ENCODE data around the gene KCNG3. TPM values are rescaled to one million over a fixed set of nuclear protein-coding genes. Genes with fewer than 3 reads are reported as not detected.
A peak's percentile ranks its signal among the peaks of the same experiment; 100 is the strongest.

Gene KCNG3, protein sequence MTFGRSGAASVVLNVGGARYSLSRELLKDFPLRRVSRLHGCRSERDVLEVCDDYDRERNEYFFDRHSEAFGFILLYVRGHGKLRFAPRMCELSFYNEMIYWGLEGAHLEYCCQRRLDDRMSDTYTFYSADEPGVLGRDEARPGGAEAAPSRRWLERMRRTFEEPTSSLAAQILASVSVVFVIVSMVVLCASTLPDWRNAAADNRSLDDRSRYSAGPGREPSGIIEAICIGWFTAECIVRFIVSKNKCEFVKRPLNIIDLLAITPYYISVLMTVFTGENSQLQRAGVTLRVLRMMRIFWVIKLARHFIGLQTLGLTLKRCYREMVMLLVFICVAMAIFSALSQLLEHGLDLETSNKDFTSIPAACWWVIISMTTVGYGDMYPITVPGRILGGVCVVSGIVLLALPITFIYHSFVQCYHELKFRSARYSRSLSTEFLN
- total RNA-seq: under 0.01 TPM

DNA sequence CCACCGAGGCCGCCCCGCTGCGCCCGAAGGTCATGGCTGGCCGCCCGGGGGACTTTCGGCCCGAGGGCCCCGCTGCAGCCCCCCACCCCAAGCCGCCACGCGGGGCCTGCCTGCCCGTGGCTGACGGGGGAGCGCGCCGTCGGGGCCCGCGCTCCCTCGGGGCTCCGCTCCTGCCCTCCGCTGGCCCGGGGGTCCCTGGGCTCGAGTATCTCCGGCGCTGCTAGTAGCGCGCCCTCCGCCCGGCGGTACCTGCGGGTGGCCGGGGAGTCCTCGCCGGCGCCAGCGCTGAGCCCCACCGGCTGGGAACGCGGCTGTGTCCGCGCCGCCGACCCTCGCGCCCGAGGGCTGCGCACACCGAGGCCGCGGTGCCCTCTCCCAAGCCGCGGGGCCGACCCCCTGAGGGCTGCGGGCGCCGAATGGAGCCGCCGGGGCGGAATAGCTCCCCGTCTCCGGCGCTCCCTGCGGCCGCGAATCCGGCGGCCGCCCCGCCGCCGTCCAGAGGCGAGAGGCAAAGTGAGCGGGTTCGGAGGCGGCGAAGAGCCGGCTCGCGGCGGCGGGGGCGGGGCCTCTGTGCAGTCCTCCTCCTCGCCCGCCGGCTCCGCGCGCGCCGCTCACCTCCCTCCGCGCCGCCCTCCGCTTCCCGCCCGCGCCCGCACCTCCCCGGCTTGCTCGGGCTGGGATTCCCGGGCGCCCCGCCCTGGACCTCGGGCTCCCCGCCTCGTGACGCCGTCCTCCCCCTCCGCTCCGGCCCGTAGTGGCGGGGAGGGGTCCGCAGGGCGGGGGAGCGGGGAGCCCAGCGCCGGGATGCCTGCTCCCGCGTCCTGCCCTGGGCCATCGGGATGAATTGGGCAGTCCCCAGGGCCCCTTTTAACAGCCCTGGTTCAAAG lies at the start of gene KCNG3:
Gene KCNG3, minus strand, starts transcription at position 515 of the 887 bp plus-strand sequence. Its CDS starts 481 bp downstream, at position 34.
- H3K4me3 ChIP-seq (ENCODE audit: low read length in 3 of 3): peak within 1 kb of the TSS; percentile 65 to 74 (median 70)
- peaks cover 7 to 9% (median 8%) of the 10 kb centered on the region in 3 donors for H3K4me1 ChIP-seq (ENCODE audit: control insufficient read depth in 3 of 3, insufficient read depth in 3 of 3, low read length in 3 of 3)
- H3K27me3 ChIP-seq (ENCODE audit: control insufficient read depth in 3 of 3, insufficient read depth in 3 of 3, low read length in 3 of 3): peaks cover 19 to 34% (median 24%) of the 10 kb centered on the region in 3 donors
- H3K9ac ChIP-seq (ENCODE audit: low read depth in 1 of 3, low read length in 3 of 3): peak within 1 kb of the TSS in 2 of 3 donors; percentile 50
- no peaks in the 10 kb centered on the region for H3K9me3 ChIP-seq (ENCODE audit: control insufficient read depth in 3 of 3, low read length in 3 of 3)
- H3K27ac ChIP-seq (ENCODE audit: low read depth, low read length): no peak within 1 kb of the TSS
- H3K36me3 ChIP-seq (ENCODE audit: control insufficient read depth in 3 of 3, insufficient read depth in 3 of 3, low read length in 3 of 3): no peaks in the 10 kb centered on the region

DNA sequence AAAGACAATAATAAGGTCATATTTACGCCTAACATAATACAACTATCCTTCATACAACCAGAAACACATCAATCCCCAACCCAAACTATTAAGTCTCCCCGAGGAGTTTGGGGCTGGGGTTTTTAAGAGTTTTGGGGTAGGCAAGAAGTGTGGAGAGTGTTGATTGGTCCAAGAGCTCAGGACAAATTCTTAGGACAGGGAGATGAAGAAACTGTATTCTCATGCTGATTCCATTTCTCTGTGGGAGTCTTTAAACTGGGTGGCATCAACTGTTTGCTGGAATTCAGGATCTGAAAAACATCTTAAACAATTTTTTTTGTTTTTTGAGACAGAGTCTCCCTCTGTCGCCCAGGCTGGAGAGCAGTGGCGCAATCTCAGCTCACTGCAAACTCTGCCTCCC lies 49.1 kb upstream of the KCNG3 start:
- no peaks in the 10 kb centered on the region for H3K27me3 ChIP-seq (ENCODE audit: control insufficient read depth in 3 of 3, insufficient read depth in 3 of 3, low read length in 3 of 3)
- H3K27ac ChIP-seq (ENCODE audit: low read depth, low read length): no peak overlapping the region

DNA sequence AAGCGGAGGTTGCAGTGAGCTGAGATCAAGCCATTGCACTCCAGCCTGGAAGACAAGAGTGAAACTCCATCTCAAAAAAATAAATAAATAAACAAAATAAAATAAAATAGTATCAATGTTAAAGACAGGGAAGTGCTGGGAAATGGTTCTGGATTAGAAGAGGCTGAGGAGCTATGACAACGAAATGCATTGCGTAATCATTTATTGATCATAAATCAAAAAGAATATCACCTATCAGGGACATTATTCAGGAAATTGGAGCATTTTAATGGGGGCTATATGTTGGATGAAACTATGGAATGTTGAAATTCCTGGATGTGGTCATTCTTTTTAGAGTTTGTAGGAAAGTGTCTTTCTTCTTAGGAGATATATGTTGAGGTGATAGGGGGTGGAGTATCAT lies 43.7 kb upstream of the KCNG3 start:
- Histone ChIP-seq H3K27me3 (ENCODE audit: control insufficient read depth in 3 of 3, insufficient read depth in 3 of 3, low read length in 3 of 3) (no peaks in the 10 kb centered on the region), H3K9me3 (ENCODE audit: control insufficient read depth in 3 of 3, low read length in 3 of 3) (no peaks in the 10 kb centered on the region), H3K27ac (ENCODE audit: low read depth, low read length) (no peak overlapping the region), H3K4me3 (ENCODE audit: low read length in 3 of 3) (no peak overlapping the region), H3K9ac (ENCODE audit: low read depth in 1 of 3, low read length in 3 of 3) (no peak overlapping the region), H3K4me1 (ENCODE audit: control insufficient read depth in 3 of 3, insufficient read depth in 3 of 3, low read length in 3 of 3) (no peaks in the 10 kb centered on the region), H3K36me3 (ENCODE audit: control insufficient read depth in 3 of 3, insufficient read depth in 3 of 3, low read length in 3 of 3) (no peaks in the 10 kb centered on the region)

More for the DNA sequence above, 49.1 kb upstream of the KCNG3 start:
- no peaks in the 10 kb centered on the region for H3K9me3 ChIP-seq (ENCODE audit: control insufficient read depth in 3 of 3, low read length in 3 of 3)
- no peaks in the 10 kb centered on the region for H3K36me3 ChIP-seq (ENCODE audit: control insufficient read depth in 3 of 3, insufficient read depth in 3 of 3, low read length in 3 of 3)
- no peak overlapping the region for H3K9ac ChIP-seq (ENCODE audit: low read depth in 1 of 3, low read length in 3 of 3)
- no peaks in the 10 kb centered on the region for H3K4me1 ChIP-seq (ENCODE audit: control insufficient read depth in 3 of 3, insufficient read depth in 3 of 3, low read length in 3 of 3)
- H3K4me3 ChIP-seq (ENCODE audit: low read length in 3 of 3): no peak overlapping the region

DNA sequence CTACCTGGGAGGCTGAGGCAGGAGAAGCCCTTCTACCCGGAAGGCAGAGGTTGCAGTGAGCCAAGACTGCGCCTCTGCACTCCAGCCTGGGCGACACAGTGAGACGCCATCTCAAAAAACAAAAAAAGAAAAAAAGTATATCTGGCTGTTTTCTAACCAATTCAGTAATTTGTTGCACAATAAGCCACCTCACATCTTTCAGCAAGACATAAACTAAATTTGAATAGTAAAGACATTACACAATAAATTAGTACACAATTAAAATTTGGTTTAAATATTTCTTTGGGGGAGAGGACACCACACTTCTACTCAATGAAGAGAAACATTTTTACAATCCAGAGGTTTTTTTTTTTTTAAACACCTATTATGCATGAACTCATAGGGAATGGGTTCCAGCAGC lies 38.6 kb upstream of the KCNG3 start:
- Histone ChIP-seq H3K9ac (ENCODE audit: low read depth in 1 of 3, low read length in 3 of 3) (no peak overlapping the region), H3K4me1 (ENCODE audit: control insufficient read depth in 3 of 3, insufficient read depth in 3 of 3, low read length in 3 of 3) (no peaks in the 10 kb centered on the region), H3K27me3 (ENCODE audit: control insufficient read depth in 3 of 3, insufficient read depth in 3 of 3, low read length in 3 of 3) (no peaks in the 10 kb centered on the region), H3K27ac (ENCODE audit: low read depth, low read length) (no peak overlapping the region), H3K36me3 (ENCODE audit: control insufficient read depth in 3 of 3, insufficient read depth in 3 of 3, low read length in 3 of 3) (no peaks in the 10 kb centered on the region), H3K9me3 (ENCODE audit: control insufficient read depth in 3 of 3, low read length in 3 of 3) (no peaks in the 10 kb centered on the region), H3K4me3 (ENCODE audit: low read length in 3 of 3) (no peak overlapping the region)

DNA sequence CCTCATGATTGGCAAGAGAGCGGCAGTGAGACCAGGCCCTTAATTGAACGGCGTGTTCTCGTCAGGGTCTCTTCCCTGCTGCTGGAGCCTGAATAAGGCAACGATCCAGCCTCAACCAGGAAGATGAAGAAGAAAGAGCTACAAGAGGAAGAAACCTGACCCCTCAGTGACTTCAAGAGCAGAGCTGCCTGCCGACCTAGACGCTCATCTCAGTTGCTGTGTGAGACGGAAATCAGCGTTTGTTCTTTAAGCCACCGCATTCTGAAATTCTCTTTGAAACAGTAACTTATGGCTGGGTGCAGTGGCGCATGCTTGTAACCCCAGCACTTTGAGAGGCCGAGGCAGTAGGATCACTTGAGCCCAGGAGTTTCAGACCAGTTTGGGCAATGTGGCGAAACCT lies 29.6 kb upstream of the KCNG3 start:
- H3K9me3 ChIP-seq (ENCODE audit: control insufficient read depth in 3 of 3, low read length in 3 of 3): no peaks in the 10 kb centered on the region
- H3K9ac ChIP-seq (ENCODE audit: low read depth in 1 of 3, low read length in 3 of 3): no peak overlapping the region
- no peaks in the 10 kb centered on the region for H3K4me1 ChIP-seq (ENCODE audit: control insufficient read depth in 3 of 3, insufficient read depth in 3 of 3, low read length in 3 of 3)
- H3K27ac ChIP-seq (ENCODE audit: low read depth, low read length): no peak overlapping the region
- H3K27me3 ChIP-seq (ENCODE audit: control insufficient read depth in 3 of 3, insufficient read depth in 3 of 3, low read length in 3 of 3): no peaks in the 10 kb centered on the region
- H3K36me3 ChIP-seq (ENCODE audit: control insufficient read depth in 3 of 3, insufficient read depth in 3 of 3, low read length in 3 of 3): no peaks in the 10 kb centered on the region
- no peak overlapping the region for H3K4me3 ChIP-seq (ENCODE audit: low read length in 3 of 3)

DNA sequence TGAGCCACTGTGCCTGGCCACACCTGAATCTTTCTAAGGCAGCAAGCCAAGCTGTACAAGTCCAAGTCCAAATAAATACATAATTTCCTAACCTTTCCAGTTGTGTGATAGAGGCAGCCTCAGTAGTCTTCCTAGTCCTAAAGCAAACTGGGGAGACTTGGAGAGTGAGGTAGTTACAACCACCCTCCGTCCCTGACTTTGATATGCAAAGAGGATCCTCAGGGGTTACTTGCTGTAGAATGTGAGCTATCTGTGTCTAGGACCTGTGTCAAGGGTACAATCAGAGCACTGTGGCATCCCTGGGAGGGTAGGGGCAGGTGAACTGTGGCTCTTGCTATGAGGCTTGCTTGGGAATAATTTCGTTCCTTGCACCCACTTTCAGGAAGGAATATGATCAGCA lies 28.3 kb upstream of the KCNG3 start:
- no peak overlapping the region for H3K27ac ChIP-seq (ENCODE audit: low read depth, low read length)
- H3K4me1 ChIP-seq (ENCODE audit: control insufficient read depth in 3 of 3, insufficient read depth in 3 of 3, low read length in 3 of 3): no peaks in the 10 kb centered on the region
- no peaks in the 10 kb centered on the region for H3K9me3 ChIP-seq (ENCODE audit: control insufficient read depth in 3 of 3, low read length in 3 of 3)
- H3K9ac ChIP-seq (ENCODE audit: low read depth in 1 of 3, low read length in 3 of 3): no peak overlapping the region
- H3K27me3 ChIP-seq (ENCODE audit: control insufficient read depth in 3 of 3, insufficient read depth in 3 of 3, low read length in 3 of 3): no peaks in the 10 kb centered on the region
- no peak overlapping the region for H3K4me3 ChIP-seq (ENCODE audit: low read length in 3 of 3)
- H3K36me3 ChIP-seq (ENCODE audit: control insufficient read depth in 3 of 3, insufficient read depth in 3 of 3, low read length in 3 of 3): no peaks in the 10 kb centered on the region

DNA sequence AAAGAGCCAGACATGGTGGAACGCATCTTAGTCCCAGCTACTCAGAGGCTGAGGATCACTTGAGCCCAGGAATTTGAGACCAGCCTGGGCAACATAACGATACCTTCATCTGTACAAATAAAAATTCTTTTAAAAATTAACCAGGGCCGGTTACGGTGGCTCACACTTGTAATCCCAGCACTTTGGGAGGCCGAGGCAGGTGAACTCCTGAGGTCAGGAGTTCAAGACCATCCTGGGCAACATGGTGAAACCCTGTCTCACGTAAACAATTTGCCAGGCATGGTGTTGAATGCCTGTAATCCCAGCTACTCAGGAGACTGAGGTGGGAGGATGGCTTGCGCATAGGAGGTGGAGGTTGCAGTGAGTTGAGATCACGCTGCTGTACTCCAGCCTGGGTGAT lies 25.8 kb upstream of the KCNG3 start:
- no peaks in the 10 kb centered on the region for H3K9me3 ChIP-seq (ENCODE audit: control insufficient read depth in 3 of 3, low read length in 3 of 3)
- no peaks in the 10 kb centered on the region for H3K36me3 ChIP-seq (ENCODE audit: control insufficient read depth in 3 of 3, insufficient read depth in 3 of 3, low read length in 3 of 3)
- H3K9ac ChIP-seq (ENCODE audit: low read depth in 1 of 3, low read length in 3 of 3): no peak overlapping the region
- no peak overlapping the region for H3K27ac ChIP-seq (ENCODE audit: low read depth, low read length)
- no peaks in the 10 kb centered on the region for H3K4me1 ChIP-seq (ENCODE audit: control insufficient read depth in 3 of 3, insufficient read depth in 3 of 3, low read length in 3 of 3)
- no peak overlapping the region for H3K4me3 ChIP-seq (ENCODE audit: low read length in 3 of 3)
- no peaks in the 10 kb centered on the region for H3K27me3 ChIP-seq (ENCODE audit: control insufficient read depth in 3 of 3, insufficient read depth in 3 of 3, low read length in 3 of 3)

DNA sequence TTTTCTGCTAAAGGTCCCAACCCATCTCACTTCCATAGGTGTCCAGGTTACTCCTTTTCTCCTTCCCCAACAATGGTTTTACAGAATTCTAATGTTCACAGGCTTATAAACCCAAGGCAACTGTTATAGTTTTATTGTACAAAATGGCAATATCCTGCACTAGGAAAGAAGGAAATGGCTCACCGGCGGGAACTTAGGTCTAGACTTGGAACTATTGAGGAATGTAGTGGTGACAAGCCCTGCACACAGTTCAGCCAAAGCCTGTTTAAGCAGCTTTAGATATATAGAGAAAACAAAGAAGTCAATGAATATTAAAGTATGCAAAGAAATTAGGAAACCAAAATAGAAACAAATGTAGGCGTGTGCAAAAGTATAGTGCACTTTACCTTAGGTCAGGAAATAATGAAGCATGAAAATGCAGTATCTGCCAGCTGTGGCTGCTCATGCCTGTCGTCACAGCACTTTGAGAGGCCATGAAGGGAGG lies 22.7 kb upstream of the KCNG3 start:
- Histone ChIP-seq H3K9me3 (ENCODE audit: control insufficient read depth in 3 of 3, low read length in 3 of 3) (no peaks in the 10 kb centered on the region), H3K27me3 (ENCODE audit: control insufficient read depth in 3 of 3, insufficient read depth in 3 of 3, low read length in 3 of 3) (no peaks in the 10 kb centered on the region)

DNA sequence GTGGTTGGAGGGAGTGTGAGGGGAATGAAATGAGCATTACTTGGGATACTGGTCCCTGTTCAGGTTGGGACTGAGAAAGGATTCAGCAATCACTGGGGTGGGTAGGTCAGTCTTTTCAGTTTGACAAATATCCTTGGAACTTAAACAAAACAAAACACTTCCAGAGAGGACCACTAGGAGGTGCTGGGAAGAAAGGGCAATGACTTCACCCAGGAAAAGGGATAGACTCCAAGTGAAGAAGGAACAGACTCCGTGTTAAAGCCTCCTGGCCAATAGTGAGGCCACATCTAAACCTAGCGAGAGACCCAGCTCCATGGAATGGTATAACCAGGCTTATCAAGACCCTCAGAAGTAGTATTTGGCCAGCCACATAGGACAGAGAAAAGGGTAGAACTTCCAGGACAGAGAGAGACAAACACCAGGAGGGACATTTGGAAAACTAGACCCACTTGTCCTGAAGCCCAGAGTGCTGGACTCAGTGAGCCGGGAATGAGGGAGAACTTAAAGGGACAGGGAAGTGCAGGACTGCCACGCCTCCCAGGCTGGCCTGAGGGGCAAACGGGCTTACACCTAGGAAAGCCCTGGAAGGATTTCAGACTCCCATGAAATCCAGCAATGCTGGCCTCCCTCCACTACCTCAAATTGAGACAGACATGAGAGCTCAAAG lies 19.6 kb upstream of the KCNG3 start:
- Histone ChIP-seq H3K9ac (ENCODE audit: low read depth in 1 of 3, low read length in 3 of 3) (no peak overlapping the region), H3K27me3 (ENCODE audit: control insufficient read depth in 3 of 3, insufficient read depth in 3 of 3, low read length in 3 of 3) (no peaks in the 10 kb centered on the region), H3K9me3 (ENCODE audit: control insufficient read depth in 3 of 3, low read length in 3 of 3) (no peaks in the 10 kb centered on the region), H3K27ac (ENCODE audit: low read depth, low read length) (no peak overlapping the region), H3K36me3 (ENCODE audit: control insufficient read depth in 3 of 3, insufficient read depth in 3 of 3, low read length in 3 of 3) (no peaks in the 10 kb centered on the region), H3K4me1 (ENCODE audit: control insufficient read depth in 3 of 3, insufficient read depth in 3 of 3, low read length in 3 of 3) (no peaks in the 10 kb centered on the region), H3K4me3 (ENCODE audit: low read length in 3 of 3) (no peak overlapping the region)

More for the DNA sequence above, 22.7 kb upstream of the KCNG3 start:
- H3K4me1 ChIP-seq (ENCODE audit: control insufficient read depth in 3 of 3, insufficient read depth in 3 of 3, low read length in 3 of 3): no peaks in the 10 kb centered on the region
- no peak overlapping the region for H3K4me3 ChIP-seq (ENCODE audit: low read length in 3 of 3)
- no peak overlapping the region for H3K9ac ChIP-seq (ENCODE audit: low read depth in 1 of 3, low read length in 3 of 3)
- no peaks in the 10 kb centered on the region for H3K36me3 ChIP-seq (ENCODE audit: control insufficient read depth in 3 of 3, insufficient read depth in 3 of 3, low read length in 3 of 3)
- no peak overlapping the region for H3K27ac ChIP-seq (ENCODE audit: low read depth, low read length)
